D721Med (cell line): ENCODE data around the gene JAKMIP1.

Experiments
- DNase-seq: peaks from one replicate; pipeline ENCODE4 v3.0.0; 2011; ENCODE audit warnings: low spot score; ENCODE audit not compliant: insufficient read length
- FAIRE-seq: peaks from 2 replicates; lab custom pipeline; 2011; peaks lifted over from hg19 to GRCh38; lab: Jason Lieb, UNC
- TF ChIP-seq, protein P1 (sequence below): IDR thresholded peaks from 2 replicates; pipeline ENCODE4 v1.5.1; 2012; ENCODE audit warnings: mild to moderate bottlenecking, control low read depth; ENCODE audit not compliant: insufficient read depth; ENCODE audit errors: missing control alignments

JAKMIP1 gene

DNA sequence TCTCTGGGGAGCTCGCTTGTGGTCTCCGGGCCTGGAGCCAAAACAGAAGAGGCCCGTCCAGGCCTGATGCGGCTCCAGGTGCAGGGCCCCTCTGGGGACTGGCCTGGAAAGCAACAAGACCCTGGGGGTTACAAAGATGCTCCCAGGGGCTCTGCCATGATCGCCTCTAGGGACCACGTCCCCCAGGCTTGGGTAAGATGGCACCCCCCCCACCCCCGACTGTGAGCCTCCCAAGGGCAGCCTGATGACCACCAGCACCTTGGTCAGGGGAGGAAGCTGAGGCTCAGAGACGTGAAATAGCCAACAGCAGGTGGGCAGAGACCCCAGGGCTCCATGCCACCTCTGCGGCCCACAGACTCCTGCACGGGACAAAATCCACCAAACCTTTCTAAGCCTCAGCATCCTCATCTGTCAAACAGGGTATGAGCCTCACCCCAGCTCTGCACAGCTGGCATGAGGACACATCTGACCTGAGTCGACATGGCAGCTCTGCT, 207.5 kb downstream of the JAKMIP1 start:
- no peak for DNase-seq
- no peak for FAIRE-seq
- TF ChIP-seq, protein P1, sequence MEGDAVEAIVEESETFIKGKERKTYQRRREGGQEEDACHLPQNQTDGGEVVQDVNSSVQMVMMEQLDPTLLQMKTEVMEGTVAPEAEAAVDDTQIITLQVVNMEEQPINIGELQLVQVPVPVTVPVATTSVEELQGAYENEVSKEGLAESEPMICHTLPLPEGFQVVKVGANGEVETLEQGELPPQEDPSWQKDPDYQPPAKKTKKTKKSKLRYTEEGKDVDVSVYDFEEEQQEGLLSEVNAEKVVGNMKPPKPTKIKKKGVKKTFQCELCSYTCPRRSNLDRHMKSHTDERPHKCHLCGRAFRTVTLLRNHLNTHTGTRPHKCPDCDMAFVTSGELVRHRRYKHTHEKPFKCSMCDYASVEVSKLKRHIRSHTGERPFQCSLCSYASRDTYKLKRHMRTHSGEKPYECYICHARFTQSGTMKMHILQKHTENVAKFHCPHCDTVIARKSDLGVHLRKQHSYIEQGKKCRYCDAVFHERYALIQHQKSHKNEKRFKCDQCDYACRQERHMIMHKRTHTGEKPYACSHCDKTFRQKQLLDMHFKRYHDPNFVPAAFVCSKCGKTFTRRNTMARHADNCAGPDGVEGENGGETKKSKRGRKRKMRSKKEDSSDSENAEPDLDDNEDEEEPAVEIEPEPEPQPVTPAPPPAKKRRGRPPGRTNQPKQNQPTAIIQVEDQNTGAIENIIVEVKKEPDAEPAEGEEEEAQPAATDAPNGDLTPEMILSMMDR: no peak

- TF ChIP-seq, protein P1: no peak
- FAIRE-seq (no peak), DNase-seq (no peak)
These were observed 208.1 kb downstream of the JAKMIP1 start for GRCh38 chr4:5992171-5992827.

- TF ChIP-seq, protein P1: no peak
- DNase-seq (no peak), FAIRE-seq (no peak)
These were observed 208.9 kb downstream of the JAKMIP1 start for GRCh38 chr4:5991405-5991804.

- DNase-seq: no peak
- TF ChIP-seq, protein P1: no peak
- no peak for FAIRE-seq
These were observed 209.7 kb downstream of the JAKMIP1 start for GRCh38 chr4:5990446-5991160.

- TF ChIP-seq, protein P1: no peak
- DNase-seq (no peak), FAIRE-seq (no peak)
These were observed 210.8 kb downstream of the JAKMIP1 start for GRCh38 chr4:5989236-5990225.

- TF ChIP-seq, protein P1: no peak
- DNase-seq: no peak
These were observed 212.1 kb downstream of the JAKMIP1 start for GRCh38 chr4:5988086-5988845.

More at GRCh38 chr4:5988086-5988845, 212.1 kb downstream of the JAKMIP1 start:
- FAIRE-seq: no peak
